HCT116 (cell line): ENCODE results near the gene SMIM44. TPM values are rescaled to one million over a fixed set of nuclear protein-coding genes. Genes with fewer than 3 reads are reported as not detected.
A peak's percentile ranks its signal among the peaks of the same experiment; 100 is the strongest.

Source experiments
- ATAC-seq: fragments of 200-7000 bp; cut with Tn5 transposase; 2 replicates; pipeline ENCODE4 v1.9.1; 2020; ENCODE audit warnings: mild to moderate bottlenecking, moderate library complexity
- BruUV-seq: library from RNA; stranded (reverse); fragments of 400-500 nt; replicated peaks from 2 replicates; lab custom pipeline; 2021; lab: Mats Ljungman, UMichigan
- CTCF ChIA-PET: fragments of 300-600 bp; sonication (Branson Sonifier 250); formaldehyde crosslinking; loops from one replicate; lab custom pipeline; 2021; ENCODE audit warnings: antibody characterized with exemption; lab: Charles Lee
- POLR2A ChIA-PET: fragments of 300-600, 350-600 bp; sonication (Branson Sonifier 250); formaldehyde crosslinking; loops from one replicate; lab custom pipeline; 2021; ENCODE audit warnings: antibody characterized with exemption; lab: Charles Lee
- RAD21 ChIA-PET, 2 experiments: fragments of 300-600 bp; sonication (Branson Sonifier 250); formaldehyde crosslinking; loops; one replicate each; lab custom pipeline; 2023; ENCODE audit warnings: low total read pairs in 2 of 2; ENCODE audit not compliant: uncharacterized antibody in 2 of 2, unreplicated experiment in 2 of 2, low non-redundant PET in 1 of 2; lab: Charles Lee
- DNase-seq: peaks from one replicate; pipeline ENCODE4 v3.0.0-alpha.2; 2010; ENCODE audit warnings: low read depth, low spot score
- H2AFZ ChIP-seq: fragments of 200-600 bp; shearing (Covaris generic), sonication (generic); 2 replicates; pipeline ENCODE4 v1.6.1; 2017; ENCODE audit warnings: low read depth, mixed run types, mixed read lengths, antibody characterized with exemption, low read length; ENCODE audit not compliant: poor library complexity, severe bottlenecking
- H3K27ac ChIP-seq: 2 replicates; pipeline ENCODE4 v1.5.1; 2012; ENCODE audit warnings: low read depth, low read length
- H3K27me3 ChIP-seq: fragments of 200-600 bp; sonication (generic); 2 replicates; pipeline ENCODE4 v1.6.1; 2016; ENCODE audit warnings: mixed run types, low read length, mixed read lengths; ENCODE audit not compliant: insufficient read depth
- H3K36me3 ChIP-seq, 2 experiments: fragments of 200-500 bp in 1 of 2; fragments of 200-600 bp in 1 of 2; sonication (Bioruptor generic) in 1 of 2; sonication (generic) in 1 of 2; 2 replicates each; pipeline versions ENCODE4 v1.5.1 to v1.6.1; 2014 to 2016; ENCODE audit warnings: low read length in 2 of 2, inconsistent platforms in 1 of 2, mixed read lengths in 1 of 2, mixed run types in 1 of 2; ENCODE audit not compliant: insufficient read depth in 2 of 2, control insufficient read depth in 1 of 2
- H3K4me1 ChIP-seq, 2 experiments: fragments of 200-600 bp in 1 of 2; sonication (generic) in 1 of 2; 2 replicates each; pipeline versions ENCODE4 v1.5.1 to v1.6.1; 2012 to 2017; ENCODE audit warnings: low read length in 2 of 2, inconsistent platforms in 1 of 2, mild to moderate bottlenecking in 1 of 2, mixed read lengths in 1 of 2, mixed run types in 1 of 2, moderate library complexity in 1 of 2; ENCODE audit not compliant: insufficient read depth in 2 of 2, control insufficient read depth in 1 of 2
- H3K4me2 ChIP-seq: fragments of 200-600 bp; sonication (generic); 2 replicates; pipeline ENCODE4 v1.6.1; 2017; ENCODE audit warnings: mixed run types, low read length, mixed read lengths
- H3K4me3 ChIP-seq, 2 experiments: fragments of 200-600 bp in 1 of 2; sonication (generic) in 1 of 2; replicated peaks in 1 of 2; 2 replicates each; pipeline ENCODE4 v1.5.1; 2011 to 2016; ENCODE audit warnings: low read length in 2 of 2, control low read depth in 1 of 2, low read depth in 1 of 2, mild to moderate bottlenecking in 1 of 2, mixed read lengths in 1 of 2, mixed run types in 1 of 2
- H3K79me2 ChIP-seq: fragments of 200-600 bp; sonication (generic); 2 replicates; pipeline ENCODE4 v1.6.1; 2017; ENCODE audit warnings: mild to moderate bottlenecking, mixed run types, low read length, moderate library complexity, mixed read lengths; ENCODE audit not compliant: insufficient read depth
- H3K9ac ChIP-seq: fragments of 200-600 bp; sonication (generic); 2 replicates; pipeline ENCODE4 v1.6.1; 2016; ENCODE audit warnings: low read length, mixed read lengths
- H3K9me2 ChIP-seq: fragments of 200-600 bp; sonication (generic), shearing (Covaris generic); 2 replicates; pipeline ENCODE4 v1.6.1; 2017; ENCODE audit warnings: mixed run types, mild to moderate bottlenecking, moderate library complexity; ENCODE audit not compliant: insufficient read depth
- H3K9me3 ChIP-seq, 2 experiments: fragments of 200-500 bp in 1 of 2; fragments of 200-600 bp in 1 of 2; sonication (Bioruptor generic) in 1 of 2; sonication (generic) in 1 of 2; 2 replicates each; pipeline ENCODE4 v1.6.1; 2014 to 2017; ENCODE audit warnings: low read length in 2 of 2, mixed read lengths in 2 of 2, inconsistent platforms in 1 of 2, low read depth in 1 of 2, mild to moderate bottlenecking in 1 of 2, mixed run types in 1 of 2, moderate library complexity in 1 of 2; ENCODE audit not compliant: control insufficient read depth in 1 of 2, insufficient read depth in 1 of 2
- H4K20me1 ChIP-seq: fragments of 200-600 bp; sonication (generic), shearing (Covaris generic); 2 replicates; pipeline ENCODE4 v1.6.1; 2017; ENCODE audit warnings: mixed run types, mild to moderate bottlenecking, moderate library complexity; ENCODE audit not compliant: insufficient read depth
- CBX3 ChIP-seq: IDR thresholded peaks from 2 replicates; pipeline ENCODE4 v1.6.1; 2012; ENCODE audit warnings: low read depth
- EGR1 ChIP-seq: IDR thresholded peaks from 2 replicates; pipeline ENCODE4 v1.6.1; 2012; ENCODE audit warnings: low read depth
- ELF1 ChIP-seq: IDR thresholded peaks from 2 replicates; pipeline ENCODE4 v1.6.1; 2012; ENCODE audit warnings: low read depth, borderline replicate concordance
- EZH2 ChIP-seq: fragments of 200-600 bp; sonication (generic); IDR thresholded peaks from 2 replicates; pipeline ENCODE4 v1.6.1; 2017; ENCODE audit warnings: antibody characterized with exemption, mixed run types
- EZH2phosphoT487 ChIP-seq: fragments of 200-600 bp; IDR thresholded peaks from 2 replicates; pipeline ENCODE4 v1.6.1; 2018; ENCODE audit warnings: antibody characterized with exemption, borderline replicate concordance
- FOSL1 ChIP-seq: IDR thresholded peaks from 2 replicates; pipeline ENCODE4 v1.6.1; 2012; ENCODE audit warnings: low read depth
- JUND ChIP-seq: IDR thresholded peaks from 2 replicates; pipeline ENCODE4 v1.6.1; 2012
- POLR2A ChIP-seq: IDR thresholded peaks from 2 replicates; pipeline ENCODE4 v1.7.0; 2011; ENCODE audit warnings: borderline replicate concordance; ENCODE audit not compliant: insufficient read depth, insufficient read length; ENCODE audit errors: extremely low read depth
- POLR2AphosphoS5 ChIP-seq: IDR thresholded peaks from 2 replicates; pipeline ENCODE4 v1.6.1; 2011; ENCODE audit warnings: mild to moderate bottlenecking, low read depth, low read length, moderate library complexity
- RAD21 ChIP-seq: IDR thresholded peaks from 2 replicates; pipeline ENCODE4 v1.6.1; 2012; ENCODE audit warnings: low read depth, mild to moderate bottlenecking
- SP1 ChIP-seq: IDR thresholded peaks from 2 replicates; pipeline ENCODE4 v1.6.1; 2012; ENCODE audit warnings: low read depth
- SRF ChIP-seq: IDR thresholded peaks from 2 replicates; pipeline ENCODE4 v1.6.1; 2012; ENCODE audit warnings: low read depth
- intact Hi-C: fragments of 100-400 bp; cut with micrococcal nuclease; formaldehyde crosslinking; loops from 2 replicates; pipeline ENCODE4 v1.10.0; 2022
- total RNA-seq: library from RNA; stranded (reverse); gene quantifications from one replicate; pipeline ENCODE4 v1.2.1, GENCODE V29; 2021; ENCODE audit not compliant: unreplicated experiment
- TF ChIP-seq, protein P1 (sequence below): IDR thresholded peaks from 2 replicates; pipeline ENCODE4 v1.6.1; 2012; ENCODE audit warnings: low read depth
- TF ChIP-seq, protein P2 (sequence below), 3 experiments: fragments of 200-600 bp in 1 of 3; sonication (generic) in 1 of 3; IDR thresholded peaks in 2 of 3; conservative IDR thresholded peaks in 1 of 3; 2 replicates each; pipeline ENCODE4 v1.5.1; 2012 to 2017; ENCODE audit warnings: low read depth in 2 of 3, low read length in 2 of 3, antibody characterized with exemption in 1 of 3, borderline replicate concordance in 1 of 3, control low read depth in 1 of 3, mild to moderate bottlenecking in 1 of 3, mixed read lengths in 1 of 3, mixed run types in 1 of 3, moderate library complexity in 1 of 3; ENCODE audit not compliant: insufficient read depth in 1 of 3
- TF ChIP-seq, protein P3 (sequence below): IDR thresholded peaks from 2 replicates; pipeline ENCODE4 v1.6.1; 2011; ENCODE audit warnings: mild to moderate bottlenecking, low read length, moderate library complexity; ENCODE audit not compliant: insufficient replicate concordance; ENCODE audit errors: extremely low read depth

SMIM44 gene
- total RNA-seq, 1 experiment from 2014 or later, result not detected

DNA sequence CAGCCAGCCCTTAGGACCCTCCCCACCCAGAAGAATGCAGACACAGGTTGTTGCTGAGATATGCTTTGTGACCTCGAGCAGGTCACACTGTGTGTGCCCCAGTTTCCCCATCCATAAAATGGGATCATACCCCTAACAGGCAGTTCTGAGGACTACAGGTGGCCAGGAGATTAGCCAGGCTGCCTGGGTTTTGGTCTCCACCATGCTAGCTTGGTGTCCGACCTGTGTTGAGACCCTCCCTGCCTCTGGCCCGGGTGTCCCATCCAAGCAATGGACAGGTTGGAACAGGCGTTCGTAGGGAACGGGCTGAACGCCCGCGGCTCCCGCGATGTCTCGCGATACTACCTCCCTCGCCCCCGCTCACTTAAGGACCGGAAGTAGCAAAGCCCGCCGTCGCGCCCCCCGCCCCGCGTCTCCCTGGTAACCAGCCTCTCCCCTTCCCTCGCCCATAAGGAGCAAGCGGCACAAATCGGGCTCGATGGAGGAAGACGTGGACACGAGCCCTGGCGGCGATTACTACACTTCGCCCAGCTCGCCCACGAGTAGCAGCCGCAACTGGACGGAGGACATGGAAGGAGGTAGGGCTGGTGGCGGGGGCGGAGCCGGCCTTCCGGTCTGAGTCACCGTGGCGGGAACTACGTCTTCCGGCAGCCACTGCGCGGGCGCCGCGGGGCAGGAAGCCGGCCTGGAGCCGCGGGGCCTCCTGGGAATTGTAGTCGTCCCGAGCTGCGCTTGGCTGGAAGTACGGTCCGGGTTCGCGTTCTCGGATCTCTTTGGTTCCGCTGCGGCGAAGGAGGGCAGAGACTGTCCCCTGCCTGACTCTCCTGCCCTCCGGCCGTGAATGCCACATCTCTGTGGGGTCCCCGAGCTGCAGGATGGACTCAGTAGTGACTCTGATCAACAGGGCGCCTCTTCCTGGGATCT, 48.3 kb downstream of the SMIM44 start (continued):
- TF ChIP-seq JUND, result peak; percentile 76
- no peak for TF ChIP-seq POLR2A
- TF ChIP-seq FOSL1, result peak; percentile 80
- TF ChIP-seq POLR2AphosphoS5, result peak; percentile 70
- 0 out of 2 replicates have a peak, but pooled peaks have one; percentile 50 for TF ChIP-seq SP1
- peak; percentile 87; the same call in 1 of the 2 replicates for TF ChIP-seq ELF1
- peak; percentile 75; the same call in 1 of the 2 replicates for TF ChIP-seq SRF
- no peak for TF ChIP-seq RAD21

DNA sequence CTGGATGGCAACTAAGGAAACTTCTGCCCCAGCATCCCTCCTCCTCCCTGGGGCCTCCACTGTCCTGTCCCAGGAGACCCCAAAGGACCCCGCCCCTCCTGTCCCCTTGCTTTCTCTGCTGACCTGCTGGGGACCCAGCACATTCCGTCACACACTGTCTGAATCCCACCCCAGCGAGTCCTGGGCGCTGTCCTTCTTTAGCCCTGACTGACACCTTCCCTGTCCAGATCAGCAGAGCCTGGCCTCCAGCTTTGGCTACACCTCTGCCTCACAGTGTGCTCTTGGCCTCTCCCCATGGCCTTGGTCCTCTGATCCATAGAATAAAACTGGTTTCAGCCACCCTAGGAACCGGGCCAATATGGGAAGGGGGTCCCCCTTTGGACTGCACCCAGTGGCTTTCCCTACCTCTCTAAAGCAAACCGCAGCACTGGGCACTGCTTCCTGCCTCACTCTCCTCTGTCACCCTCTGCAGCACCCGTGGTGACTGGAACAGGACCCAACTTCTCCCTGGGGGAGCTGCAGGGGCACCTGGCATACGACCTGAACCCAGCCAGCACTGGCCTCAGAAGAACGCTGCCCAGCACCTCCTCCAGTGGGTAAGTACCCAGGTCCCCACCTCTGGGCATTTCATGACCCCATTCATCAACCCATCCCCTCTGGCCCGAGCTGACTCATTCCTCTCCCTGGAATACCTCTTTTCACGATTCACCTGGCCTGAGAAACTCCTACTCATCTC, 49.3 kb downstream of the SMIM44 start:
- peaks cover 44% of the 10 kb centered on the region for H3K79me2 ChIP-seq
- H3K36me3 ChIP-seq, result peaks cover 6 to 27% of the 10 kb centered on the region in 2 experiments
- RAD21 ChIA-PET, result no interaction called here
- peak overlapping the region; percentile 57 to 60 for H3K4me3 ChIP-seq
- intact Hi-C loops, result no loop called here
- peak overlapping the region; percentile 71; the same call in 1 of the 2 replicates for H3K9ac ChIP-seq
- H2AFZ ChIP-seq, result no peak overlapping the region
- no peaks in the 10 kb centered on the region for H3K9me2 ChIP-seq
- POLR2A ChIA-PET, result no interaction called here
- ATAC-seq (no peak), DNase-seq (no peak)
- H4K20me1 ChIP-seq, result no peaks in the 10 kb centered on the region
- CTCF ChIA-PET, result no interaction called here
- no TSS peak for BruUV-seq
- H3K27ac ChIP-seq, result peak overlapping the region; percentile 86
- H3K4me1 ChIP-seq, result peaks cover 3 to 16% of the 10 kb centered on the region in 2 experiments
- H3K4me2 ChIP-seq, result peak overlapping the region; percentile 90
- H3K9me3 ChIP-seq, result peaks cover 0 to 2% of the 10 kb centered on the region in 2 experiments; a peak in 1 of 4 replicates
- H3K27me3 ChIP-seq, result no peaks in the 10 kb centered on the region
- TF ChIP-seq, protein P1, sequence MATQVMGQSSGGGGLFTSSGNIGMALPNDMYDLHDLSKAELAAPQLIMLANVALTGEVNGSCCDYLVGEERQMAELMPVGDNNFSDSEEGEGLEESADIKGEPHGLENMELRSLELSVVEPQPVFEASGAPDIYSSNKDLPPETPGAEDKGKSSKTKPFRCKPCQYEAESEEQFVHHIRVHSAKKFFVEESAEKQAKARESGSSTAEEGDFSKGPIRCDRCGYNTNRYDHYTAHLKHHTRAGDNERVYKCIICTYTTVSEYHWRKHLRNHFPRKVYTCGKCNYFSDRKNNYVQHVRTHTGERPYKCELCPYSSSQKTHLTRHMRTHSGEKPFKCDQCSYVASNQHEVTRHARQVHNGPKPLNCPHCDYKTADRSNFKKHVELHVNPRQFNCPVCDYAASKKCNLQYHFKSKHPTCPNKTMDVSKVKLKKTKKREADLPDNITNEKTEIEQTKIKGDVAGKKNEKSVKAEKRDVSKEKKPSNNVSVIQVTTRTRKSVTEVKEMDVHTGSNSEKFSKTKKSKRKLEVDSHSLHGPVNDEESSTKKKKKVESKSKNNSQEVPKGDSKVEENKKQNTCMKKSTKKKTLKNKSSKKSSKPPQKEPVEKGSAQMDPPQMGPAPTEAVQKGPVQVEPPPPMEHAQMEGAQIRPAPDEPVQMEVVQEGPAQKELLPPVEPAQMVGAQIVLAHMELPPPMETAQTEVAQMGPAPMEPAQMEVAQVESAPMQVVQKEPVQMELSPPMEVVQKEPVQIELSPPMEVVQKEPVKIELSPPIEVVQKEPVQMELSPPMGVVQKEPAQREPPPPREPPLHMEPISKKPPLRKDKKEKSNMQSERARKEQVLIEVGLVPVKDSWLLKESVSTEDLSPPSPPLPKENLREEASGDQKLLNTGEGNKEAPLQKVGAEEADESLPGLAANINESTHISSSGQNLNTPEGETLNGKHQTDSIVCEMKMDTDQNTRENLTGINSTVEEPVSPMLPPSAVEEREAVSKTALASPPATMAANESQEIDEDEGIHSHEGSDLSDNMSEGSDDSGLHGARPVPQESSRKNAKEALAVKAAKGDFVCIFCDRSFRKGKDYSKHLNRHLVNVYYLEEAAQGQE, result no peak
- TF ChIP-seq EZH2phosphoT487, result no peak
- TF ChIP-seq, protein P2, sequence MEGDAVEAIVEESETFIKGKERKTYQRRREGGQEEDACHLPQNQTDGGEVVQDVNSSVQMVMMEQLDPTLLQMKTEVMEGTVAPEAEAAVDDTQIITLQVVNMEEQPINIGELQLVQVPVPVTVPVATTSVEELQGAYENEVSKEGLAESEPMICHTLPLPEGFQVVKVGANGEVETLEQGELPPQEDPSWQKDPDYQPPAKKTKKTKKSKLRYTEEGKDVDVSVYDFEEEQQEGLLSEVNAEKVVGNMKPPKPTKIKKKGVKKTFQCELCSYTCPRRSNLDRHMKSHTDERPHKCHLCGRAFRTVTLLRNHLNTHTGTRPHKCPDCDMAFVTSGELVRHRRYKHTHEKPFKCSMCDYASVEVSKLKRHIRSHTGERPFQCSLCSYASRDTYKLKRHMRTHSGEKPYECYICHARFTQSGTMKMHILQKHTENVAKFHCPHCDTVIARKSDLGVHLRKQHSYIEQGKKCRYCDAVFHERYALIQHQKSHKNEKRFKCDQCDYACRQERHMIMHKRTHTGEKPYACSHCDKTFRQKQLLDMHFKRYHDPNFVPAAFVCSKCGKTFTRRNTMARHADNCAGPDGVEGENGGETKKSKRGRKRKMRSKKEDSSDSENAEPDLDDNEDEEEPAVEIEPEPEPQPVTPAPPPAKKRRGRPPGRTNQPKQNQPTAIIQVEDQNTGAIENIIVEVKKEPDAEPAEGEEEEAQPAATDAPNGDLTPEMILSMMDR (IDR thresholded peaks at IDR 0.05 in 2 of 3, conservative IDR thresholded peaks at IDR 0.05 in 1 of 3; ENCODE audit: borderline replicate concordance in 1 of 3, insufficient read depth in 1 of 3, low read depth in 2 of 3, low read length in 2 of 3), result no peak
- TF ChIP-seq EGR1, result no peak
- no peak for TF ChIP-seq POLR2AphosphoS5
- TF ChIP-seq, protein P3, sequence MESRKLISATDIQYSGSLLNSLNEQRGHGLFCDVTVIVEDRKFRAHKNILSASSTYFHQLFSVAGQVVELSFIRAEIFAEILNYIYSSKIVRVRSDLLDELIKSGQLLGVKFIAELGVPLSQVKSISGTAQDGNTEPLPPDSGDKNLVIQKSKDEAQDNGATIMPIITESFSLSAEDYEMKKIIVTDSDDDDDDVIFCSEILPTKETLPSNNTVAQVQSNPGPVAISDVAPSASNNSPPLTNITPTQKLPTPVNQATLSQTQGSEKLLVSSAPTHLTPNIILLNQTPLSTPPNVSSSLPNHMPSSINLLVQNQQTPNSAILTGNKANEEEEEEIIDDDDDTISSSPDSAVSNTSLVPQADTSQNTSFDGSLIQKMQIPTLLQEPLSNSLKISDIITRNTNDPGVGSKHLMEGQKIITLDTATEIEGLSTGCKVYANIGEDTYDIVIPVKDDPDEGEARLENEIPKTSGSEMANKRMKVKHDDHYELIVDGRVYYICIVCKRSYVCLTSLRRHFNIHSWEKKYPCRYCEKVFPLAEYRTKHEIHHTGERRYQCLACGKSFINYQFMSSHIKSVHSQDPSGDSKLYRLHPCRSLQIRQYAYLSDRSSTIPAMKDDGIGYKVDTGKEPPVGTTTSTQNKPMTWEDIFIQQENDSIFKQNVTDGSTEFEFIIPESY, result no peak
- TF ChIP-seq CBX3, result no peak
- no peak for TF ChIP-seq EZH2
- no peak for TF ChIP-seq RAD21
